HepG2 (cell line): Measurements from ENCODE around the gene BAHCC1. TPM values are rescaled to one million over a fixed set of nuclear protein-coding genes. Genes with fewer than 3 reads are reported as not detected.

Experiments
- ADNP ChIP-seq: sonication (generic); formaldehyde crosslinking; IDR thresholded peaks from 2 replicates; pipeline ENCODE4 v1.4.0; 2020; ENCODE audit warnings: missing genetic modification reagents
- ARNTL ChIP-seq: sonication (generic); formaldehyde crosslinking; IDR thresholded peaks from 2 replicates; pipeline ENCODE4 v1.4.0; 2020; ENCODE audit warnings: mild to moderate bottlenecking, missing genetic modification reagents
- BRD4 ChIP-seq: sonication (generic); formaldehyde crosslinking; IDR thresholded peaks from 2 replicates; pipeline ENCODE4 v1.4.0; 2020; ENCODE audit warnings: missing genetic modification reagents
- ETS1 ChIP-seq: sonication (generic); formaldehyde crosslinking; IDR thresholded peaks from 2 replicates; pipeline ENCODE4 v1.4.0; 2020; ENCODE audit warnings: missing genetic modification reagents
- GMEB1 ChIP-seq: sonication (generic); formaldehyde crosslinking; IDR thresholded peaks from 2 replicates; pipeline ENCODE4 v1.5.1; 2020; ENCODE audit warnings: missing genetic modification reagents, mild to moderate bottlenecking, borderline replicate concordance
- HDAC1 ChIP-seq: sonication (generic); formaldehyde crosslinking; IDR thresholded peaks from 2 replicates; pipeline ENCODE4 v1.5.1; 2020; ENCODE audit warnings: mild to moderate bottlenecking, missing genetic modification reagents
- HIVEP1 ChIP-seq: sonication (generic); formaldehyde crosslinking; IDR thresholded peaks from 2 replicates; pipeline ENCODE4 v1.4.0; 2020; ENCODE audit warnings: mild to moderate bottlenecking, missing genetic modification reagents
- HOXA5 ChIP-seq: sonication (generic); formaldehyde crosslinking; IDR thresholded peaks from 2 replicates; pipeline ENCODE4 v1.4.0; 2020; ENCODE audit warnings: missing genetic modification reagents
- JUN ChIP-seq: sonication (generic); formaldehyde crosslinking; IDR thresholded peaks from 2 replicates; pipeline ENCODE4 v1.4.0; 2020; ENCODE audit warnings: mild to moderate bottlenecking, missing genetic modification reagents
- MAZ ChIP-seq, 2 experiments: sonication (generic) in 1 of 2; formaldehyde crosslinking in 1 of 2; IDR thresholded peaks; 2 replicates each; pipeline versions ENCODE4 v1.5.0 to v1.6.1; 2012 to 2020; ENCODE audit warnings: low read depth in 2 of 2, mild to moderate bottlenecking in 2 of 2, borderline replicate concordance in 1 of 2, improper control_type of control experiment in 1 of 2, low read length in 1 of 2, missing genetic modification reagents in 1 of 2, moderate library complexity in 1 of 2
- MEIS2 ChIP-seq: sonication (generic); formaldehyde crosslinking; IDR thresholded peaks from 2 replicates; pipeline ENCODE4 v1.9.0; 2021; ENCODE audit warnings: mild to moderate bottlenecking, missing genetic modification reagents
- MNT ChIP-seq: fragments of 450-650 bp; IDR thresholded peaks from 2 replicates; pipeline ENCODE4 v1.6.1; 2016
- RARA ChIP-seq: IDR thresholded peaks from 2 replicates; pipeline ENCODE4 v1.6.1; 2016; ENCODE audit warnings: missing genetic modification reagents, missing compliant biosample characterization
- SNAI1 ChIP-seq: sonication (generic); formaldehyde crosslinking; IDR thresholded peaks from 2 replicates; pipeline ENCODE4 v1.5.0; 2020; ENCODE audit warnings: mild to moderate bottlenecking, missing genetic modification reagents, borderline replicate concordance
- SP140L ChIP-seq: sonication (generic); formaldehyde crosslinking; IDR thresholded peaks from 2 replicates; pipeline ENCODE4 v1.4.0; 2020; ENCODE audit warnings: missing genetic modification reagents, borderline replicate concordance
- SRY ChIP-seq: sonication (generic); formaldehyde crosslinking; IDR thresholded peaks from 2 replicates; pipeline ENCODE4 v1.8.0; 2022; ENCODE audit warnings: mild to moderate bottlenecking, missing genetic modification reagents
- STAG1 ChIP-seq: sonication (generic); formaldehyde crosslinking; IDR thresholded peaks from 2 replicates; pipeline ENCODE4 v1.4.0; 2020; ENCODE audit warnings: missing genetic modification reagents
- U2AF1 ChIP-seq: fragments of 200-400 bp; formaldehyde crosslinking; optimal IDR thresholded peaks from 2 replicates; pipeline ENCODE3; 2017; ENCODE audit warnings: mild to moderate bottlenecking, low read depth, low read length
- ZFP90 ChIP-seq: sonication (generic); formaldehyde crosslinking; IDR thresholded peaks from 2 replicates; pipeline ENCODE4 v1.8.0; 2022; ENCODE audit warnings: missing genetic modification reagents, mild to moderate bottlenecking, inconsistent platforms, borderline replicate concordance
- ZNF225 ChIP-seq: sonication (generic); formaldehyde crosslinking; IDR thresholded peaks from 2 replicates; pipeline ENCODE4 v1.4.0; 2020; ENCODE audit warnings: mild to moderate bottlenecking, missing genetic modification reagents
- ZNF232 ChIP-seq: sonication (generic); formaldehyde crosslinking; IDR thresholded peaks from 2 replicates; pipeline ENCODE4 v1.4.0; 2020; ENCODE audit warnings: missing genetic modification reagents, borderline replicate concordance
- ZNF766 ChIP-seq: sonication (generic); formaldehyde crosslinking; IDR thresholded peaks from 2 replicates; pipeline ENCODE4 v1.5.0; 2020; ENCODE audit warnings: missing genetic modification reagents, borderline replicate concordance
- ZNF800 ChIP-seq: sonication (generic); formaldehyde crosslinking; IDR thresholded peaks from 2 replicates; pipeline ENCODE4 v1.4.0; 2020; ENCODE audit warnings: missing genetic modification reagents
- polyA plus RNA-seq, 8 experiments: library from polyadenylated mRNA; depleted of rRNA in 3 of 8; stranded (reverse) in 7 of 8; unstranded in 1 of 8; fragments of >200 nt; fragmentation: Illumina TruSeq in 4 of 8; extraction: Trizol in 4 of 8; gene quantifications; 2 replicates each; pipeline versions ENCODE4 v1.2.1 to v1.2.3, GENCODE V29; 2011 to 2016; ENCODE audit warnings: low read depth in 4 of 8, missing spikeins in 1 of 8, mixed read lengths in 1 of 8; ENCODE audit not compliant: insufficient read depth in 1 of 8
- total RNA-seq, 5 experiments: library from RNA; depleted of rRNA; stranded (reverse); fragments of >200 nt; fragmentation: Illumina TruSeq; extraction: Trizol; gene quantifications; 2 replicates each; pipeline ENCODE4 v1.2.3, GENCODE V29; 2016; ENCODE audit warnings: low read depth in 1 of 5

BAHCC1 gene
- total and polyA plus RNA-seq, 2 of the 13 experiments (the other 11 are each of a cell fraction or from before 2014, with no cell fraction given) = 1.4 to 1.7 TPM

- TF ChIP-seq ZFP90 (CRISPR knock-in tag) = 0 out of 2 replicates have a peak, but pooled peaks have one; percentile 57
- 0 out of 2 replicates have a peak, but pooled peaks have one; percentile 15 for TF ChIP-seq MAZ (IDR thresholded peaks at IDR 0.05; ENCODE audit: borderline replicate concordance, low read depth, low read length)
- TF ChIP-seq MAZ (CRISPR knock-in tag; IDR thresholded peaks at IDR 0.05; ENCODE audit: low read depth) = peak; percentile 63
- no peak; the same call in 1 of the 2 replicates for TF ChIP-seq SP140L (CRISPR knock-in tag)
- peak; percentile 47; the same call in 1 of the 2 replicates for TF ChIP-seq HOXA5 (CRISPR knock-in tag)
- TF ChIP-seq ETS1 (CRISPR knock-in tag) = peak; percentile 28; the same call in 1 of the 2 replicates
- peak; percentile 63 for TF ChIP-seq ZNF800 (CRISPR knock-in tag)
- TF ChIP-seq JUN (CRISPR knock-in tag) = 0 out of 2 replicates have a peak, but pooled peaks have one; percentile 76
- no peak for TF ChIP-seq ZNF766 (CRISPR knock-in tag)
- TF ChIP-seq MNT = peak; percentile 79
- peak; percentile 63; the same call in 1 of the 2 replicates for TF ChIP-seq ZNF232 (CRISPR knock-in tag)
- TF ChIP-seq U2AF1 = no peak
- TF ChIP-seq HIVEP1 (CRISPR knock-in tag) = peak; percentile 19; the same call in 1 of the 2 replicates
- TF ChIP-seq ARNTL = peak; percentile 89
- peak; percentile 96 for TF ChIP-seq MEIS2 (CRISPR knock-in tag)
- no peak for TF ChIP-seq SNAI1 (CRISPR knock-in tag)
- peak; percentile 22; the same call in 1 of the 2 replicates for TF ChIP-seq RARA (CRISPR knock-in tag)
- peak; percentile 65; the same call in 1 of the 2 replicates for TF ChIP-seq ZNF225 (CRISPR knock-in tag)
- TF ChIP-seq ADNP (CRISPR knock-in tag) = no peak
- peak; percentile 66; the same call in 1 of the 2 replicates for TF ChIP-seq GMEB1 (CRISPR knock-in tag)
- TF ChIP-seq HDAC1 = peak; percentile 98
- peak; percentile 63; the same call in 1 of the 2 replicates for TF ChIP-seq SRY (CRISPR knock-in tag)
- TF ChIP-seq BRD4 (CRISPR knock-in tag) = no peak; the same call in 1 of the 2 replicates
- TF ChIP-seq STAG1 (CRISPR knock-in tag) = 0 out of 2 replicates have a peak, but pooled peaks have one; percentile 8
Observed at GRCh38 chr17:81394921-81395599, at the start of gene BAHCC1 (continued).
